KMS-11 (cell line): ENCODE measurements around the gene IGSF9.
A peak's percentile ranks its signal among the peaks of the same experiment; 100 is the strongest.

Source experiments
- H2AFZ ChIP-seq: fragments of 200-600 bp; sonication (generic); 2 replicates; pipeline ENCODE4 v1.6.1; 2016; ENCODE audit warnings: antibody characterized with exemption, mixed run types, low read depth
- H3K27ac ChIP-seq: fragments of 200-600 bp; sonication (generic); 2 replicates; pipeline ENCODE4 v1.6.1; 2016; ENCODE audit warnings: mild to moderate bottlenecking, mixed run types
- H3K27me3 ChIP-seq: fragments of 200-600 bp; sonication (generic); 2 replicates; pipeline ENCODE4 v1.6.1; 2017; ENCODE audit warnings: mild to moderate bottlenecking, low read depth, mixed run types, moderate library complexity; ENCODE audit not compliant: insufficient read depth
- H3K36me3 ChIP-seq: fragments of 200-600 bp; sonication (generic); 2 replicates; pipeline ENCODE4 v1.6.1; 2017; ENCODE audit warnings: mild to moderate bottlenecking, mixed run types; ENCODE audit not compliant: insufficient read depth
- H3K4me1 ChIP-seq: fragments of 200-600 bp; sonication (generic); 2 replicates; pipeline ENCODE4 v1.6.1; 2016; ENCODE audit warnings: mild to moderate bottlenecking, low read depth, mixed run types; ENCODE audit not compliant: poor library complexity, severe bottlenecking
- H3K4me2 ChIP-seq: fragments of 200-600 bp; sonication (generic); 2 replicates; pipeline ENCODE4 v1.7.0; 2016; ENCODE audit warnings: mild to moderate bottlenecking, mixed run types
- H3K4me3 ChIP-seq: fragments of 200-600 bp; sonication (generic); IDR thresholded peaks from 2 replicates; pipeline ENCODE4 v1.6.1; 2017; ENCODE audit warnings: low read depth, low read length, mixed read lengths; ENCODE audit not compliant: insufficient read depth
- H3K79me2 ChIP-seq: fragments of 200-600 bp; sonication (generic); 2 replicates; pipeline ENCODE4 v1.6.1; 2016; ENCODE audit warnings: low read depth, mixed run types; ENCODE audit not compliant: insufficient read depth
- H3K9ac ChIP-seq: fragments of 200-600 bp; sonication (generic); 2 replicates; pipeline ENCODE4 v1.6.1; 2016; ENCODE audit warnings: mild to moderate bottlenecking, mixed run types
- H4K20me1 ChIP-seq: fragments of 200-600 bp; sonication (generic); 2 replicates; pipeline ENCODE4 v1.6.1; 2016; ENCODE audit warnings: mild to moderate bottlenecking, mixed run types; ENCODE audit not compliant: insufficient read depth
- TF ChIP-seq, protein P1 (sequence below): fragments of 200-600 bp; sonication (generic); conservative IDR thresholded peaks from 2 replicates; pipeline ENCODE4 v1.6.1; 2017; ENCODE audit warnings: low read depth, mild to moderate bottlenecking, antibody characterized with exemption, low read length, moderate library complexity, mixed read lengths

IGSF9 gene

DNA sequence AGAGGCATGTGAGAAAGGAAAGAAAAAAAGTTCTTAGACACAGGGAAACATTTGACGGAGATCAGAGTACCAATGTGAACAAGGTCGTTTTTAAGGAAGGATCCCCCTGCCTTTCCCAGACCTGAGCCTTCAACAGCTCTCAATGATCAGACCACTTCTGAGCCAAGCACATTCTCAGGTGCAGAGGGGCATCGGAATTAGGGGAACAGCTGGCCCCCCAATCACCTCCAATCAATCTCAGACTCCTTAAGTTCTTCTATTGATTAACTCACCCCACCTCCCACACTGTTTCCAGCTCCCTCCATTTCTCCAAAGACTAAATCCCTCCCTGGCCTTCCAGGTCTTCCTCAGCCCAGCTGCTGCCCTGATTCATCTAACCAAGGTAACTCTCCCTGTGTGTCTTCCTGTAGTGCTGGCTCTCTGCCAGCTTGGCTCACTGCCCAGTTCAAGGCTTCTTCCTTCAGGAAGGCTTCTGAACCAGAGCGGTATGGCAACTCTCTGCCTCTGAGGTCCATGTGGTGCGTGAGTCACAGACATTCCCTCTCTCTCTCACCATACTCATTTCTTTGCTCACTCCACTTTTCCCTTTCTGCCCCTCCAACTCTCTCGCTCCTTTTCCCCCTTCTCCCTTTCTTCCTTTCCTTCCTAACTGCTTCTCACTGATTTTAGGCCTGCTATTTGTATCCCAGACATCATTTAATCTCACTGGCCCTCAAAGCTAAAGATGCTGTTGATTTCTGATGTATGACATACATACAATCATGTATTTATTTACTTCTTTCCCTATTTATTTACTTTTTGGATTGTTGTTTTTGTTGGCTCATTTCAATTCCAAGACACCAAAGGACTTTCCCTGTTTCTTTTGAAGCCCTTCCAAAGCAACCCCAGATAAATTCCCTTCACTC, 63.5 kb downstream of the IGSF9 start:
- no peak overlapping the region for H3K27ac ChIP-seq
- TF ChIP-seq, protein P1, sequence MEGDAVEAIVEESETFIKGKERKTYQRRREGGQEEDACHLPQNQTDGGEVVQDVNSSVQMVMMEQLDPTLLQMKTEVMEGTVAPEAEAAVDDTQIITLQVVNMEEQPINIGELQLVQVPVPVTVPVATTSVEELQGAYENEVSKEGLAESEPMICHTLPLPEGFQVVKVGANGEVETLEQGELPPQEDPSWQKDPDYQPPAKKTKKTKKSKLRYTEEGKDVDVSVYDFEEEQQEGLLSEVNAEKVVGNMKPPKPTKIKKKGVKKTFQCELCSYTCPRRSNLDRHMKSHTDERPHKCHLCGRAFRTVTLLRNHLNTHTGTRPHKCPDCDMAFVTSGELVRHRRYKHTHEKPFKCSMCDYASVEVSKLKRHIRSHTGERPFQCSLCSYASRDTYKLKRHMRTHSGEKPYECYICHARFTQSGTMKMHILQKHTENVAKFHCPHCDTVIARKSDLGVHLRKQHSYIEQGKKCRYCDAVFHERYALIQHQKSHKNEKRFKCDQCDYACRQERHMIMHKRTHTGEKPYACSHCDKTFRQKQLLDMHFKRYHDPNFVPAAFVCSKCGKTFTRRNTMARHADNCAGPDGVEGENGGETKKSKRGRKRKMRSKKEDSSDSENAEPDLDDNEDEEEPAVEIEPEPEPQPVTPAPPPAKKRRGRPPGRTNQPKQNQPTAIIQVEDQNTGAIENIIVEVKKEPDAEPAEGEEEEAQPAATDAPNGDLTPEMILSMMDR: no peak
- no peak overlapping the region for H3K9ac ChIP-seq
- H3K27me3 ChIP-seq: no peaks in the 10 kb centered on the region
- no peak overlapping the region for H2AFZ ChIP-seq
- peaks cover 57% of the 10 kb centered on the region for H3K4me1 ChIP-seq
- H3K79me2 ChIP-seq: no peaks in the 10 kb centered on the region
- H4K20me1 ChIP-seq: no peaks in the 10 kb centered on the region
- H3K36me3 ChIP-seq: no peaks in the 10 kb centered on the region
- peak overlapping the region; percentile 76; the same call in 1 of the 2 replicates for H3K4me2 ChIP-seq
- H3K4me3 ChIP-seq: no peak overlapping the region

DNA sequence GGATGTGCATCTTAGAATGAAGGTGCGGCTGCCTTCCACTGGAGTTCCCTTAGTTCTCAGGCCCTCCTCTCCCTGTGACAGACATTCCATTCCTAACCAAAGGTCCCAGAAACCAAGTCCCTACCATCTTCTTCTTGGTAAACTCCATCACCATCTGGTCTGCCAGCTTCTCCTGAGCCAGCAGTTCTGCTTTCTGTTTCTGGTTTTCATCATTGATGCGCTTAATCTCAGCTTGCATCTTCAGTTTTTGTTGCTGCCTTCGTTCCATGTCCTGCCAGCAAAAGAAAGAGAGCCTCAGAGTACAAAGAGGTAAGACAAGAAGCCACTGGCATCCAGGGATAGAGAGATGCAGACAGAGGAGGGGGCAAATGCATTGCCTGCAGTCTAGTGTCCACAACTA, 65.0 kb downstream of the IGSF9 start:
- TF ChIP-seq, protein P1: 0 out of 2 replicates have a peak, but pooled peaks have one; percentile 9
- H3K4me1 ChIP-seq: peaks cover 56% of the 10 kb centered on the region
- peak overlapping the region; percentile 95 for H3K4me3 ChIP-seq
- no peaks in the 10 kb centered on the region for H3K36me3 ChIP-seq
- peak overlapping the region; percentile 57 for H3K27ac ChIP-seq
- H3K27me3 ChIP-seq: no peaks in the 10 kb centered on the region
- H3K4me2 ChIP-seq: peak overlapping the region; percentile 76
- H2AFZ ChIP-seq: peak overlapping the region; percentile 19
- H3K79me2 ChIP-seq: no peaks in the 10 kb centered on the region
- no peaks in the 10 kb centered on the region for H4K20me1 ChIP-seq
- H3K9ac ChIP-seq: peak overlapping the region; percentile 14; the same call in 1 of the 2 replicates

DNA sequence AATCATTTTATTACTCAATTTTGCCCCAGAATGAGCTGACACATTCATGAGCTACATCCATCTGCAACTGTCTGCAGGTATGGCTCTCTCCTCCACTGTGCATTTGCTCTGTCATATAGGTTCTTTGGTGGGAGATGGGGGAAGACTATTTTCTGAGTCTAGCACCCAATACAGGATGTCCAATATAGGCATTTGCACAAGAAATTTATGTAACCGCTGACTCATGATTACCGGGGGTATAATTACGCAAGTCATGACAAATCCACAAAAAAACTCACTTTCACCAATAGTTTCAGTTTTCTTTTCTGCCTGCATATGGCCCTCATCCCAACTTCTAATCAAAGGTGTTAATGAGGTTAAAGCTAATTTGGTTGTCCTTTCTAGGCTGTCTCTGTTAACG, 65.4 kb downstream of the IGSF9 start:
- peaks cover 56% of the 10 kb centered on the region for H3K4me1 ChIP-seq
- H3K9ac ChIP-seq: peak overlapping the region; percentile 14; the same call in 1 of the 2 replicates
- peak overlapping the region; percentile 19 for H2AFZ ChIP-seq
- TF ChIP-seq, protein P1: no peak
- peak overlapping the region; percentile 57 for H3K27ac ChIP-seq
- H3K27me3 ChIP-seq: no peaks in the 10 kb centered on the region
- no peaks in the 10 kb centered on the region for H4K20me1 ChIP-seq
- H3K79me2 ChIP-seq: no peaks in the 10 kb centered on the region
- H3K36me3 ChIP-seq: no peaks in the 10 kb centered on the region
- H3K4me2 ChIP-seq: peak overlapping the region; percentile 76
- peak overlapping the region; percentile 95 for H3K4me3 ChIP-seq

DNA sequence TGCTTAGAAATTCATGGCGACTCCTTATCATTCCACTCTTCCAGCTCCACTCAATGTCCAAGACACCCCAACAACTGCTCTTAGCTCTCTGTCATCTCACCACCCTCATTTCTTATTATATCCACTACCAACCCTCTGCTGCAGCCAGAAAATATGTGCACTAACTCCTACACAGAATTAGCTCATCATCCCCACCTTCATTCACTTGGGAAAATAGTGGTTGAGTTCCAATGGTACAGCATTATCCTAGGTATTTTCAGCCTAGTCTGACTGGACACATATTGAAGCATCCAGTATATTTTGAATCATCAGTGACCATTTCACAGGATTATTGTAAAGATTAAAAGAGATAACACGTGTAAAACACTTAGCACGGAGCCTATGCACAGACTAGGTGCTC, 66.3 kb downstream of the IGSF9 start:
- Histone ChIP-seq H3K4me3 (no peak overlapping the region), H3K27ac (peak overlapping the region; percentile 57; the same call in 1 of the 2 replicates), H3K79me2 (no peaks in the 10 kb centered on the region), H3K27me3 (no peaks in the 10 kb centered on the region), H3K4me1 (peaks cover 56% of the 10 kb centered on the region), H4K20me1 (no peaks in the 10 kb centered on the region), H3K4me2 (peak overlapping the region; percentile 76; the same call in 1 of the 2 replicates), H3K9ac (no peak overlapping the region), H3K36me3 (no peaks in the 10 kb centered on the region), H2AFZ (no peak overlapping the region)
- TF ChIP-seq, protein P1: no peak
